Mammary epithelial cell (primary cell): ENCODE results near the gene PTCD2.

Experiments
- CTCF ChIP-seq, 2 donors: IDR thresholded peaks in 1 of 2; conservative IDR thresholded peaks in 1 of 2; 2 replicates each; pipeline ENCODE4 v1.5.1; 2011 to 2012; ENCODE audit warnings: inconsistent platforms in 2 of 2, low read length in 2 of 2, mild to moderate bottlenecking in 2 of 2, control low read depth in 1 of 2, low read depth in 1 of 2; ENCODE audit not compliant: insufficient read depth in 1 of 2; ENCODE audit errors: extremely low read depth in 1 of 2
- EZH2 ChIP-seq: IDR thresholded peaks from 2 replicates; pipeline ENCODE4 v1.6.1; 2012; ENCODE audit warnings: low read length, inconsistent platforms, borderline replicate concordance

- no peak for TF ChIP-seq EZH2
- TF ChIP-seq CTCF (conservative IDR thresholded peaks at IDR 0.05 in 1 of 2, IDR thresholded peaks at IDR 0.05 in 1 of 2; ENCODE audit: extremely low read depth in 1 of 2, insufficient read depth in 1 of 2, low read depth in 1 of 2, low read length in 2 of 2), result no peak
Observed at GRCh38 chr5:72319976-72320752, at the start of gene PTCD2, which contains the start of gene MRPS27.
